ENCODE measurements around the gene SPG7. TPM values are rescaled to one million over a fixed set of nuclear protein-coding genes. Genes with fewer than 3 reads are reported as not detected.

Gene SPG7
- total RNA-seq, 1 donor from 2014 or later = 122 TPM

DNA sequence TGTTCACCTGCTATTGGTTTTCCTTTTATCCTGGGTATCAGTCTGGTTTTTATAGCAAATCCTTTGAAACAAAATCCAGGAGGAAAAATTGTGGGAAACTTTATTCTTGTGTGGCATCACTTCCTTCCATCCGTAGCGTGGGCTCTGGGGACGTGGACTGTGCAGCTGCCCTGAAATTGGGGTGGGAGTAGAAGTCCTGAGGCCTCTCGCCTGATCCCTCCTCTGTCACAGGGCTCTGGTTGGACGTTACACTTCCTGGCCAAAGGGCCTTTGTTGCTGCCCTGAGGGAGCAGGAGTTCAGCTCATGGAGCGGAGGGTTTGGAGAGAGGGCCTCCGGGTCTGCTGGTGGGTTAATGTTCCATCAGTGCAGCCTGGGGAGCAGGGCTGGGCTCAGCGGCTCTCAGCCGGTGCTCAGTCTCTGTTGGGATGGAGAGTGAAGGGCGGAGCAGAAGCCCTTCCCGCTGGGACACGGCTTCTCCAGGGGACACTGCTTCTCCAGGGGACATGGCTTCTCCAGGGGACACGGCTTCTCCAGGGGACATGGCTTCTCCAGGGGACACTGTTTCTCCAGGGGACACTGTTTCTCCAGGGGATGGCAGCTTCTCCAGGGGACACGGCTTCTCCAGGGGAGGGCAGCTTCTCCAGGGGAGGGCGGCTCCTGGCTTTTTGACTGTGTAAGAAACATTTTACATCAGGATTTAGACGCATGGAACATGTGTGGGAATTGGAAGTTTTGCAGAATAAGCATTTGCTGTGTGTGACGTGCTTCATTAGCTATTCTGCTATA is 37.0 kb downstream of the SPG7 start:
- Mint-ChIP-seq H3K27ac (no peak overlapping the region), H3K9me3 (no peaks in the 10 kb centered on the region), H3K27me3 (ENCODE audit: insufficient read depth, low read depth) (peaks cover 9% of the 10 kb centered on the region), H3K36me3 (peaks cover 12% of the 10 kb centered on the region), H3K4me3 (no peak overlapping the region), H3K4me1 (no peaks in the 10 kb centered on the region)
- H3K27ac ChIP-seq = no peak overlapping the region
- no peaks in the 10 kb centered on the region for H4K20me1 ChIP-seq (ENCODE audit: low read depth)
- TF ChIP-seq, protein P1, sequence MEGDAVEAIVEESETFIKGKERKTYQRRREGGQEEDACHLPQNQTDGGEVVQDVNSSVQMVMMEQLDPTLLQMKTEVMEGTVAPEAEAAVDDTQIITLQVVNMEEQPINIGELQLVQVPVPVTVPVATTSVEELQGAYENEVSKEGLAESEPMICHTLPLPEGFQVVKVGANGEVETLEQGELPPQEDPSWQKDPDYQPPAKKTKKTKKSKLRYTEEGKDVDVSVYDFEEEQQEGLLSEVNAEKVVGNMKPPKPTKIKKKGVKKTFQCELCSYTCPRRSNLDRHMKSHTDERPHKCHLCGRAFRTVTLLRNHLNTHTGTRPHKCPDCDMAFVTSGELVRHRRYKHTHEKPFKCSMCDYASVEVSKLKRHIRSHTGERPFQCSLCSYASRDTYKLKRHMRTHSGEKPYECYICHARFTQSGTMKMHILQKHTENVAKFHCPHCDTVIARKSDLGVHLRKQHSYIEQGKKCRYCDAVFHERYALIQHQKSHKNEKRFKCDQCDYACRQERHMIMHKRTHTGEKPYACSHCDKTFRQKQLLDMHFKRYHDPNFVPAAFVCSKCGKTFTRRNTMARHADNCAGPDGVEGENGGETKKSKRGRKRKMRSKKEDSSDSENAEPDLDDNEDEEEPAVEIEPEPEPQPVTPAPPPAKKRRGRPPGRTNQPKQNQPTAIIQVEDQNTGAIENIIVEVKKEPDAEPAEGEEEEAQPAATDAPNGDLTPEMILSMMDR (IDR thresholded peaks at IDR 0.05) = no peak
- TF ChIP-seq EZH2 (IDR thresholded peaks at IDR 0.05) = no peak
- TF ChIP-seq EZH2phosphoT487 (IDR thresholded peaks at IDR 0.05) = no peak
- H3K4me3 ChIP-seq = no peak overlapping the region
- no peak overlapping the region for H3K9ac ChIP-seq
- no peak for DNase-seq (ENCODE audit: low spot score)
- H3K79me2 ChIP-seq (ENCODE audit: low read depth) = no peaks in the 10 kb centered on the region
- no peaks in the 10 kb centered on the region for H3K9me3 ChIP-seq (ENCODE audit: low read depth)
- no peak overlapping the region for H3K4me2 ChIP-seq
- no peaks in the 10 kb centered on the region for H3K27me3 ChIP-seq
- no peak overlapping the region for H2AFZ ChIP-seq (replicated peaks)
- H3F3A ChIP-seq (ENCODE audit: low read depth) = no peaks in the 10 kb centered on the region
- H3K36me3 ChIP-seq = no peaks in the 10 kb centered on the region
- no peaks in the 10 kb centered on the region for H3K4me1 ChIP-seq

DNA sequence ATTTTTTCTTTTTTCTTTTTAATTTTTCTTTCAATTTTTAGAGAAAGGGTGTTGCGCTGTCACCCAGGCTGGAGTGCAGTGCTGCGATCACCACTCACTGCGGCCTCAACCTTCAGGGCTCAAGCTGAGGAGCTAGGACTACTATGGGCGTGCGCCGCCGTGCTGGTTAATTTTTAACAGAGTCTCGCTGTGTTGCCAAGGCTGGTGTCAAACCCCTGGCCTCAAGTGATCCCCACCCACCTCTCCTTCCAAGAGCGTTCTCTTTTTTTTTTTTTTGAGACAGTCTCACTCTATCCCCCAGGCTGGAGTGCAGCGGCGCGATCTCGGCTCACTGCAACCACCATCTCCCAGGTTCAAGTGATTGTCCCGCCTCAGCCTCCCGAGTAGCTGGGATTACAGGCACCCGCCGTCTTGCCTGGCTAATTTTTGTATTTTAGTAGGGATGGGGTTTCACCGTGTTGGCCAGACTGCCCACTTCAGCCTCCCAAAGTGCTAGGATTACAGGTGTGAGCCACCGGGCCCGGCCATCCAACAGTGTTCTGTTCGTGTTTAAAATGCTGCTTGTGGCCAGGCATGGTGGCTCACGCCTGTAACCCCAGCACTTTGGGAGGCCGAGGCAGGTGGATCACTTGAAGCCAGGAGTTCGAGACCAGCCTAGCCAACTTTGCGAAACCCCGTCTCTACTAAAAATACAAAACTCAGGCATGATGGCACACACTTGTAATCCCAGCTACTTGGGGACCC is 37.8 kb downstream of the SPG7 start:
- H3K4me1 ChIP-seq = no peaks in the 10 kb centered on the region
- H3K27me3 ChIP-seq = no peaks in the 10 kb centered on the region
- H4K20me1 ChIP-seq (ENCODE audit: low read depth) = no peaks in the 10 kb centered on the region
- TF ChIP-seq, protein P1 (IDR thresholded peaks at IDR 0.05) = no peak
- TF ChIP-seq EZH2 (IDR thresholded peaks at IDR 0.05) = no peak
- no peak for TF ChIP-seq EZH2phosphoT487 (IDR thresholded peaks at IDR 0.05)
- no peaks in the 10 kb centered on the region for H3K36me3 ChIP-seq
- H3K36me3 Mint-ChIP-seq = peaks cover 9% of the 10 kb centered on the region
- no peaks in the 10 kb centered on the region for H3K4me1 Mint-ChIP-seq
- H3K4me2 ChIP-seq = no peak overlapping the region
- no peak for DNase-seq (ENCODE audit: low spot score)
- H3K4me3 Mint-ChIP-seq = no peak overlapping the region
- no peaks in the 10 kb centered on the region for H3K79me2 ChIP-seq (ENCODE audit: low read depth)
- no peaks in the 10 kb centered on the region for H3K9me3 Mint-ChIP-seq
- no peak overlapping the region for H3K9ac ChIP-seq
- no peak overlapping the region for H2AFZ ChIP-seq (replicated peaks)
- no peaks in the 10 kb centered on the region for H3K9me3 ChIP-seq (ENCODE audit: low read depth)
- no peak overlapping the region for H3K27ac Mint-ChIP-seq
- H3K4me3 ChIP-seq = no peak overlapping the region
- peaks cover 9% of the 10 kb centered on the region for H3K27me3 Mint-ChIP-seq (ENCODE audit: insufficient read depth, low read depth)
- no peaks in the 10 kb centered on the region for H3F3A ChIP-seq (ENCODE audit: low read depth)
- H3K27ac ChIP-seq = no peak overlapping the region

DNA sequence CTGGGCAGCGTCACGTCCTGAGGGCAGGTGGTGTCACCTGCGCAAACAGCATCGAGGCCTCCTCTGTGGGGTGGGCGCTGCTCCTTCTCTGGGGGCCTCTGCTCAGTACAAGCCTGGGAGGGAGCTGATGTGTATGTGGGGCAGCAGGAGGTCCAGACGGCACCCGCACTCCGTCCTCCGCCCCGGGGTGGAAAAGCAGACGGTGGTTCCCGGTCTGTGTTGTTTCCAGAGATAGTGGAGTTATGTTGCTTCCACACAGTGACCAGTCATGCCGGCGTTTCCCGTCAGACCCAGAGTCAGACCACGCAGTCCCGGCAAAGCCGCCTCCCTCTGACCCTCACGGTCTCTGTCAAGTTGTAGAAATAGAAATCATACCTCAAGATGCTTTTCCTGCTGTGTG is 38.6 kb downstream of the SPG7 start:
- Histone ChIP-seq H3K4me1 (no peaks in the 10 kb centered on the region), H4K20me1 (ENCODE audit: low read depth) (no peaks in the 10 kb centered on the region), H3F3A (ENCODE audit: low read depth) (no peaks in the 10 kb centered on the region), H3K9ac (no peak overlapping the region), H3K27ac (no peak overlapping the region), H3K79me2 (ENCODE audit: low read depth) (no peaks in the 10 kb centered on the region), H2AFZ (replicated peaks) (no peak overlapping the region), H3K4me3 (no peak overlapping the region), H3K4me2 (no peak overlapping the region), H3K27me3 (no peaks in the 10 kb centered on the region), H3K9me3 (ENCODE audit: low read depth) (no peaks in the 10 kb centered on the region), H3K36me3 (no peaks in the 10 kb centered on the region)
- H3K27me3 Mint-ChIP-seq (ENCODE audit: insufficient read depth, low read depth) = peaks cover 11% of the 10 kb centered on the region
- no peaks in the 10 kb centered on the region for H3K9me3 Mint-ChIP-seq
- TF ChIP-seq EZH2phosphoT487 (IDR thresholded peaks at IDR 0.05) (no peak), EZH2 (IDR thresholded peaks at IDR 0.05) (no peak)
- TF ChIP-seq, protein P1 (IDR thresholded peaks at IDR 0.05) = no peak
- no peaks in the 10 kb centered on the region for H3K4me1 Mint-ChIP-seq
- DNase-seq (ENCODE audit: low spot score) = no peak
- no peak overlapping the region for H3K27ac Mint-ChIP-seq
- no peak overlapping the region for H3K4me3 Mint-ChIP-seq
- H3K36me3 Mint-ChIP-seq = peaks cover 13% of the 10 kb centered on the region
